NCI-H2107 (cell line): ENCODE data around the gene ZNF281.
"Not testable (repeated sequence)": the region's sequence is repeated elsewhere in the genome, so short reads cannot be mapped to it uniquely, and the experiment has no call there.

ENCODE experiments used
- DNase-seq: peaks from one replicate; lab custom pipeline; 2025; lab: John Stamatoyannopoulos, UW

The ZNF281 gene

DNA sequence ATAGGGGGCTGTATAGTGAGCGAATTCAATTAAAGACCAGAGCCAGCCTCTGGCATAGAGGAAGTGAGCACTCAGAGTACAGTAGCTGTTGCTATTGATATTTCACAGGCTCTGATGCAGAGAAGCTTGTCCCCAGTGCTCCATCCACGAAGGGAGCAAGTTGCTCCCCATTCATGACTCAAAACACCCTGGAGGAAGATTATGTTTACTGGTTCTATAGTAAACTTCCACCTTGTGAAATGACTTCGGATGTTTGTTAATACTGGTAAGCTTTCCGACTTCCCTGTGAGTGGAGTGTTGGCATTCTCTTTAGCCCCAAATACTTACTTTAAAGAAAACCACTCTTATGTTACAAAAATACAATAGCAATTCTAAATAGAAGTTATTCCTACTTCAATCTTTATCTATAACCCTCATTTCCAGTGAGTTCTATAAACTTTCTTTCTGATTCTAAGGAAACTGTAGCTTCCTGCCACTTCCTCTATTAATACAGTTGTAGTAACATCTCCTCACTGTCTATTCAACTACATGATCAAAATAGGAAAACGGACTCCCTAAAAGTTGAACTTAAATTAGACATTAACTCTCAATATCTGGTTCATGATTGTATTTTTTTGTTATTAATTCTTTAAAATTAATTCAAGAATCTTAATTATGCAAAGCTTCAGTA lies 46.4 kb downstream of the ZNF281 start:
- DNase-seq = no peak

DNA sequence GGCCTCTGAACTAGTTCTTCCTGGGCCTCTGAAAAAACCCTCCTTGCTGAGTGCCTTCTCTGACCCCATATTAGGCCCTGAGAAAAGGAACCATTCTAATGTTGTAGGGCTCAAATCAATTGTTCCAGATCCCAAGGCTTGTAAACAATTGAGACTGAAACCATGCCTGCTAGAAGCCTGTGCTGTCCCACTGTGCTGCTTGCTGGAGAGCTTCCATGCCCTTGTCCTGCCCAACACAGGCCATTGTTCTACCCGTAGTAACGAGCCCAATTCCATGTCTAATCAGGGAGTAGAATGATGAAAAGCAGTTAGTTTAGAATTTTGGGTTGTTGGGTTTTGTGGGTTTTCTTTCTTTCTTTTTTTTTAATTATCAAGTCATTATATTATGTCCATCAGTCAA lies 47.4 kb downstream of the ZNF281 start:
- no peak for DNase-seq

DNA sequence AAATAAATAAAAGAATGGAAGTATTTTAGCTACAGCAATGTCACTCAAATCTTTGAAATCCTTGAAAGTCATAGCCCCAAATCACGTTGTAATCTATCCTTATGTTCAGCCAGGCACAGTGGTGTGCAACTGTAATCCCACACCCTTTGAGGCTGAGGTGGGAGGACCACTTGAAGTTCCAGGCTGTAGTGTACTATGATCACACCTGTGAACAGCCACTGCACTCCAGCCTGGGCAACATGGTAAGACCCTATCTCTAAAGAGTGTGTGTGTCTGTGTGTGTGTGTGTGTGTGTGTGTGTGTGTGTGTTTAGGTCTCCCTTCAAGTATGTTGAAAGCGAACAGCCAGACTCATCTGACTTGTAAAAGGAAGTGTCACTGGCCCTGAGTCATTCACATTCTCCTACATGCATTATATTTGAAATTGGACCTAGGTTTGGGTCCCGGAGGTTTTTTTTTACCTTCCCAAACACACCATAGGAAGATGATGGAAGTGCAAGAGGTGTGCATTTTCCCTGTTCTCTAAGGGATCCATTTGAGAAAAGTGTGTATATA lies 50.1 kb downstream of the ZNF281 start:
- peak; percentile 22 for DNase-seq

DNA sequence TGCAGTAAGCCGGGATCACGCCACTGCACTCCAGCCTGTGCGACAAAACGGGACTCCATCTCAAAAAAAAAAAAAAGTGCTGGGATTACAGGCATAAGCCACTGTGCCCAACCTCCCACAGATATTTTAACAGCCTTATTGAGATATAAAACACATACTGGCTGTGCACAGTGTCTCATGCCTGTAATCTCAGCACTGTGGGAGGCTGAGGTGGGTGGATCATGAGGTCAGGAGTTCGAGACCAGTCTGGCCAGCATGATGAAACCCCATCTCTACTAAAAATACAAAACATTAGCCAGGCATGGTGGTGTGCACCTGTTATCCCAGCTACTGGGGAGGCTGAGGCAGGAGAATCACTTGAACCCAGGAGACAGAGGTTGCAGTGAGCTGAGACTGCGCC lies 51.9 kb downstream of the ZNF281 start:
- DNase-seq = not testable (repeated sequence)

DNA sequence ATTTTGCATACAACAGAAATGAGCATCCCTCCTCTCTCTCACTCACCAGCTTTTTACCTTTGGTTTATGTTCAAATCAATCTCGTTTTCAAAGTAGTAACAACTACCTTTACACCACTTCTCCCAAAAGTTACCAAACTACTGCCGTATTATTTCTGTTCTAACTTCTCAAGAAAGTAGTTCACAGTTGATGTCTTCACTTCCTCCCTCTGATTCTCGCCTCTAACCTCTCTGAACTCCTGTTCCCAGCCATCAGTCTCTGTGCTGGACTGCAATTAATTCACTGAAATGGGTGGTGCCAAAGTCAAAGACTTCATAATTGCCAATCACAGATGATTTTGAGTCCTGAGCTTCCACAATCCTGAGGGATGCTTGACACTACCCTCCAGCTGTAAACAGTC lies 54.0 kb downstream of the ZNF281 start:
- no peak for DNase-seq
